ENCODE results near the gene EIF2B1.
A peak's percentile ranks its signal among the peaks of the same experiment; 100 is the strongest.

The EIF2B1 gene

GRCh38 chr12:123633379-123634141 is at the start of gene EIF2B1, which contains the start of gene GTF2H3:
TSS of gene EIF2B1 (minus strand) at chr12:123633686. CDS start at chr12:123633557, 129 bp downstream.
TSS of gene GTF2H3 (plus strand) at chr12:123633829. CDS start at chr12:123633860, 31 bp downstream.
- FAIRE-seq, result peak; percentile 94

GRCh38 chr12:123681605-123682004 is 48.1 kb upstream of the EIF2B1 start:
- no peak for FAIRE-seq

GRCh38 chr12:123678981-123679380 is 45.5 kb upstream of the EIF2B1 start:
- FAIRE-seq, result no peak

DNA sequence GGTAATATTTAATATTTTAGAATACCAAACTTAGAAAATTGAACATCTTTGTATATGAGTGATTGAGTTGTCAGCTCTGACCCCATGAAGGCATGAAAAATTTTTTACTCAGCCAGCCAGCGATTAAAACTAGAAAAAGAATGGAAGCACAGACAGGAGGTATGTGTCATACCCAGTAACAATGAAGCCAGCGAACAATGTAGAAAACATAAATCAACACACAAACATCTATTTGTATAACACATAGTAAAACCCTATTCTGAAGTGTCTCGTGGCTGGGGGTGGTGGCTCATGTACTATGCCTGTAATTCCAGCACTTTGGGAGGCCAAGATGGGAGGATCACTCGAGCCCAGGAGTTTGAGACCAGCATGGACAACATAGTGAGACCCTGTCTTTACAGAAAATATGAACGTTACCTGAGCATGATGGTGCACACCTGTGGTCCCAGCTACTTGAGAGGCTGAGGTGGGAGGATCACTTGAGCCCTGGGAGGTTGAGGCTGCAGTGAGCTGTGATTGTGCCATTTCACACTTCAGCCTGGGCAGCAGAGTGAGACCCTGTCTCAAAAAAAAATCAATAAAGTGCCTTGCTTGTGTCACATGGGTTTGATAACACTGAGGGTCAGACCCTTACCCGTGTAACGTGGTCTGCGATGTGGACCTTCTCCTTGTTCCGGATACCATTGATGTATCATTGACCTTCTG is 43.3 kb upstream of the EIF2B1 start:
- no peak for FAIRE-seq

- FAIRE-seq, result no peak
Observed at GRCh38 chr12:123675436-123675835, 42.0 kb upstream of the EIF2B1 start.

DNA sequence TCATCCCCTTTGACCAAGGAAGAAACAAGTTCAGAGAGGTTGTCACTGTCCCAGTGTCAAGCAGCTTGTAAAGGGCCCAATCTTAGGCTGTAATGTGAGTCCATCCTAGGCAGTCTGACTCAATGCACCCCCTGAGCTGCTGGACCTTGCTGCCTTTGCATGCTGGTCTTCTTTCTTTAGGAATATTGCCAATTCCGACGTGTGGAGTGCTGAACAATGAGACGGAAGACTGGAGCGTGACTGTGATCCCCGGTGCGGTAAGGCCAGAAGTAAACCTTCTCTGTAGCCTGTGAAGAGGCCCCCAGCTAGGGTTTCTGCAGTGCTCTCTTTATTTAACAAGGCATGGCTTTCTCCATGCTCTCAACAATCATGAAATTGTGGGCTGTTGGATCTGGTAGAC is 38.4 kb upstream of the EIF2B1 start:
- FAIRE-seq, result no peak

DNA sequence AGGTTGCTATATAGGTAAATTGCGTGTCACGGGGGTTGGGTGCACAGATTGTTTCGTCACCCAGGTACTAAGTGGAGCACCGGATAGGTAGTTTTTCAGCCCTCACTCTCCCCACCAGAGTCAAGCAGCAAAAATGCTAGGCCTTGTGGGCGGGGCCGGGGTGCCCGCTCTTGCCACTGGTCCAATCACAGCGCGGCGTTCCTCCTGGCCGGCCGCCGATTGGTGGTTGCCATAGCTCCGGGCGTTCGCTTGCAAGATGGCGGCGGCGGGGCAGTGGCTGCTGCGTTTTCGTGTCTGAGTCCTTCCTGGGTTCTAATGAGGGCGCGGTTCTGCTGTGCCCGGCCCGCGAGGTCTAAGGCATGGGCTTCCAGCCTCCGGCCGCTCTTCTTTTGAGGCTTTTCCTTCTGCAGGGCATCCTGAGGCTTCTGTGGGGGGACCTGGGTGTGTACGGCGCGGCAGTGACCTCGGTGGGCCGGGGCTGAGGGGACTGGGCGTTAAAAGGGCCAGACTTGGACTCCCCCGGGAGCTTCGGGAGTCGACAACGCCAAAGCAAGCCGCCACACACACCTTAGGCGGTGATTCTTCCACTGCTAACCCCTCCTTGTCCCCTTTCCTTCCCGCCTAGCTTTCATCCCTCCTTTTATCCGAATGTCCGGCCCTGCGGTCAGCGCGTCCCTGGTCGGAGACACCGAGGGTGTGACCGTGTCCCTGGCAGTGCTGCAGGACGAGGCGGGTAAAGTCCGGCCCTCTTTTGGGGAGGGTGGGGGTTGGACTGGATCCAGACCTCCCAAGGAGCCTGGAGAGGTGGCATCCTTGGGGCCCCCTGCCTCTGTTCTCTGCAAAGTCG is 37.6 kb upstream of the EIF2B1 start, which contains the start of gene TCTN2:
Gene TCTN2, plus strand, starts transcription at position 232 of the 847 bp plus-strand sequence. Its CDS starts 128 bp downstream, at position 360.
- FAIRE-seq, result peak; percentile 90

DNA sequence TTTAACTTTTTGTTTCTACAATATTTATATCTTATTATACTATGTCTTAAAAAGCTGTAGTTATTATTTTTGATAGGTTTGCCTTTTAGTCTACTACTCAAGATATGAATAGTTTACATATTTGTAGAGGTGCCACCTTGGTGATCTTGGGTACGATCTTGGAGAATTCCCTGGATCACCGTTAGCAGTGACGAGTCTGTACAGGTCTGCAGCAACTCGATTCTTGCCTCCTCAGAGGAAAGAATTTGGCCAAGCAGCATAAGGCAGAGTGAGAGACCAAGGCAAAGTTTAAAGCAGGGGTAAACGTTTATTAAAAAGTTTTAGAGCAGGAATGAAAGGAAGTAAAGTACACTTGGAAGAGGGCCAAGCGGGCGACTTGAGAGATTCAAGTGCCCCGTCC is 34.3 kb upstream of the EIF2B1 start:
- no peak for FAIRE-seq

DNA sequence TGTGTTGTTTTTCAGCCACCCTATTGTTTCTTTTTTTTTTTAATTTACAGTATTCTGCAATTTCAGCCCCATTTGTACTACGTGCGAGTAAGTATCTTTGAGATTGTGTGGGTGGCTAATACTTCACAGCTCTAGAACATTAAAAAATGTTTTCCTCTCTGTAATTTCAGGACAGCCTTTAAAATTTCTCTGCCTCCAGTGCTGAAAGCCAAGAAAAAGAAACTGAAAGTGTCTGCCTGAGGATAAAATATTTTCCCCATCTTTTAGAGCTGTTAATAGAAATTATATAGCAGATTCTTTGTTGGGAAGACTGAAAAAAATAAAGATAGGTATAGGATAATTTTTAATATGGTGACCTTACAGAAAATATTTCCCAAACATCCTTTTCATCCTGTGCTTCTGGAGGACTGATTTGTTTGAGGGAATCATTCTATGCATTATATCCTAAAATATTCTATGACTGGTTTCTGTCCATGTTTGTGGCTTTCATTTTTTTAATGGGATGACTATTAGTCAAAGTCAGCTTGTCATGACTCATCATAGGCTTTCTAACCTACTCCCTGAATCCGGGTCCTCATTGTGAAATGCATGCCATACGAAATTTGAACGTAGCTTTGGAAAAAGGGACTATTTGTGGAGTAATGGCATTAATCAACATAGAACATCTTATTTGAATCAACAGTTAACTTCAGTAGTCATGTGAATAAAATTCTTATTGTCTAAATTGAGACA is 26.7 kb upstream of the EIF2B1 start:
- no peak for FAIRE-seq

- FAIRE-seq, result no peak
Observed at GRCh38 chr12:123657211-123657610, 23.7 kb upstream of the EIF2B1 start.

GRCh38 chr12:123656392-123656791 is 22.9 kb upstream of the EIF2B1 start:
- FAIRE-seq, result no peak

GRCh38 chr12:123655420-123655819 is 21.9 kb upstream of the EIF2B1 start:
- no peak for FAIRE-seq

- no peak for FAIRE-seq
Observed at GRCh38 chr12:123654129-123654701, 20.7 kb upstream of the EIF2B1 start.

DNA sequence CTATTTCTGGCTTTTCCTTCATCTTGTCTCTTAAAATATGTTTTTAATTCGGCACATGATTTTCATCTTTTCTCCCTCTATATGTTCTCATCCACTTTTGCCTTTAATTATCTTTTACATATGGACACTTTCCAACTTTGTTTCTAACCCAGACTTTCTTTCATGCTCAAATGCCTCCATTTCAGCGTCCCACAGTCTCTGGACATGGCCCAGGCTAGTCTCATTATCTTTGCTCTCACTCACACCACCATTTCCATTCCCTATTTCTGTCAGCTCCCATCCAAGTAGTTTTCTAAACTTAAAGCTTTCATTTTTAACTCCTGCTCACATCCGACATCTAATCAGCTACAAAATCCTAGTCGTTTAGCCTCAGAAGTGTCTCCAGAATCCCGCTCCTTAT is 14.9 kb upstream of the EIF2B1 start:
- FAIRE-seq, result no peak

DNA sequence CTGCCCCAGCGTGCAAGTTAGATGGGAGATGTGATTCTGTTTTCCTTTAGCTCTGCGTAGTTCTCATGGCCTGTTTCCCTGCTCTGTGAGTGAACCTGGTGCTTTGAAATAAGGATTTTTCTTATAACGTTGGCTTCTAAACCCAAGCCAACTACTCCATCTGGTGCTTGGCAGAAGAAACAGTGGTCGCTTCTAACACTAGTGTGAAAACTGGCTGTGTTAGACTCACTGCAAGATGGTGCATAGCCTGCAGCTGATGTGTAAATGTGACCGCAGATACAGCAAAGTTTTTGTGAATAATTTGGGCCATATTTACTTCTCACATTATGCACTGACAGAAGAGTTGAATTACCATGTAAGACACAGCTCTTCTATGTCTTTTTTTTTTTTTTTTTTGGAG is 12.4 kb upstream of the EIF2B1 start:
- no peak for FAIRE-seq

GRCh38 chr12:123645380-123645779 is 11.9 kb upstream of the EIF2B1 start:
- FAIRE-seq, result no peak

DNA sequence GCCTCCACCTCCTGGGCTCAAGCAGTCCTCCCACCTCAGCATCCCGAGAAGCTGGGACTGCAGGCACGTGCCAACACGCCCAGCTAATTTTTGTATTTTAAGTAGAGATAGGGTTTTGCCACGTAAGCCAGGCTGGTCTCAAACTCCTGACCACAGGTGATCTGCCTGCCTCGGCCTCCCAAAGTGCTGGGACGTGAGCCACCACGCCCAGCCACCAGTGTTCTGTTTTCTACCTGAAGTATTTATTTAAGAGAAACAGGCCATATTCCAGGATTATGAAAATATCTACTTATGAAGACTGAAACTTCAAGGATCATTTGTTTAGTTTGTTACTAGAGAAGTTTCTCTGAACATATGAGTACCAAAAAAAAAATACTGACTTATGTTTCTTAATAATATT is 10.4 kb upstream of the EIF2B1 start:
- no peak for FAIRE-seq

DNA sequence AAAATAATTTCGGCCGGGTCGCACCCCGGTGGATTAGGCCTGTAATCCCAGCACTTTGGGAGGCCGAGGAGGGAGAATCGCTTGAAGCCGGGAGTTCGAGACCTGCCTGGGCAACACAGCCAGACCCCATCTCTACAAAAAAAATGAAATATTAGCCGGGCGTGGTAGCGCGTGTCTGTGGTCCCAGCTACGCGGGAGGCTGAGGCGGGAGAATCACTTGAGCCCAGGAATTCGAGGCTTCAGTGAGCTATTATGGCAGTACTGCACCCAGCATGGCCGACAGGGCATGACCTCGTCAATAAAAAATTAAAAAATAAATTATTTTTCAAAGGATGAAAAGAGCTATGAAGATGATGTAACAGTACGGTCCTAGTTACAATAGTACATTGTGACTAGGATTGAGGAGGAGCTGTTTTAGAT is 666 bp upstream of the EIF2B1 start:
- FAIRE-seq, result no peak

GRCh38 chr12:123621619-123622530 is 11.6 kb downstream of the EIF2B1 start:
- FAIRE-seq, result no peak

DNA sequence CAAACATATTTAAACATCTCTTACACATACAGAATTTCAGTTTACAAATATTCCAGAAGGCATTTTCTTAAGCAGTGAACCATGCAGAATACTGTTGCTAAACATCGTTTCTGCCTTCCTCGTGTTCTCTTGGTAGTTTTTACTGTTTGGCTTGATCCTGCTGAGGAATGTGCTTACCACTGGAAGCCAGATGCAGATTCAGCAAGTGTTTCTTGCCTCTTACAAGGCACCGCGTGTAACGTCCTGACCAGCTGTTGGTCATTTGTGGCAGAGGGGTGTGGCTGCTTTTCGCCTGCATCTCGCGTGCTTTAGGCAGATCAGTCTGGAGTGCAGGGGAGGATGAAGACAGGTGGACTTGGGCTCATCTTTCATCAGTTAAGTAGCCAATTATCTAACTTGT is 12.4 kb downstream of the EIF2B1 start:
- no peak for FAIRE-seq

DNA sequence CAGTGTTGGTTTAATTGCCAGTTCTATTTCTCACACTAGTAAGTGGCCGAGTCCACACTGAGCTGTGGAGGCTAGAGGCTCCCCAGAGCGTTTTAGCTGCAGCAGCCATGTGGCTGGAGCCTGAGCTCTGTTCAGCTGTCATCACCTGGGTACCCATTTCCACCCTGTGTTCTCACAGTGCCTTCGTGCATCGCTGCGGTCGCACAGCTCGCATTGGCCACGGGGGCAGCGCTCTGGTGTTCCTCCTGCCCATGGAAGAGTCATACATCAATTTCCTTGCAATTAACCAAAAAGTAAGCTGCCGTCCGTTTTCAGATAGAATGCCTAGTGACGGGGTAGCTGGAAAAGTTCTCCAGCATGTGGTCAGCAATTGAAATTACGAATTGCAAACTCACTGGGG is 15.9 kb downstream of the EIF2B1 start:
- FAIRE-seq, result no peak
